K562 (cell line): Measurements from ENCODE around the gene MAP3K13.

Experiments
- ATF1 ChIP-seq, 2 experiments: fragments of 450-650 bp in 1 of 2; IDR thresholded peaks; 2 replicates each; pipeline ENCODE4 v1.6.1; 2016; ENCODE audit warnings: missing compliant biosample characterization in 1 of 2, missing genetic modification characterization in 1 of 2
- BRCA1 ChIP-seq, 2 experiments: fragments of 450-650 bp in 1 of 2; sonication (generic) in 1 of 2; formaldehyde crosslinking in 1 of 2; IDR thresholded peaks; 2 replicates each; pipeline versions ENCODE4 v1.5.0 to v1.6.1; 2017 to 2020; ENCODE audit warnings: mild to moderate bottlenecking in 1 of 2, missing genetic modification reagents in 1 of 2
- CBFB ChIP-seq: sonication (generic); formaldehyde crosslinking; IDR thresholded peaks from 2 replicates; pipeline ENCODE4 v1.4.0; 2020; ENCODE audit warnings: mild to moderate bottlenecking, missing genetic modification reagents
- CBX8 ChIP-seq: fragments of 200-600 bp; sonication (generic); IDR thresholded peaks from 2 replicates; pipeline ENCODE4 v1.6.1; 2012; ENCODE audit warnings: borderline replicate concordance, mixed run types, low read depth, mild to moderate bottlenecking, moderate library complexity, mixed read lengths, low read length, control low read depth, inconsistent platforms; ENCODE audit not compliant: poor library complexity, severe bottlenecking; ENCODE audit errors: extremely low read depth
- CHD2 ChIP-seq: IDR thresholded peaks from 2 replicates; pipeline ENCODE4 v1.6.1; 2011; ENCODE audit warnings: low read depth, low read length
- CSDE1 ChIP-seq, 2 experiments: fragments of 450-650 bp; IDR thresholded peaks; 2 replicates each; pipeline ENCODE4 v1.6.1; 2016; ENCODE audit warnings: mild to moderate bottlenecking in 1 of 2
- FOSL1 ChIP-seq: fragments of 200-800 bp; sonication (Bioruptor generic); conservative IDR thresholded peaks from 2 replicates; pipeline ENCODE4 v1.6.1; 2016; ENCODE audit warnings: missing genetic modification characterization, missing compliant biosample characterization
- NRF1 ChIP-seq, 2 experiments: fragments of 450-650 bp; IDR thresholded peaks in 1 of 2; conservative IDR thresholded peaks in 1 of 2; 2 replicates each; pipeline ENCODE4 v1.6.1; 2014; ENCODE audit warnings: mild to moderate bottlenecking in 2 of 2
- RHOXF2B ChIP-seq: fragments of 250-450 bp; sonication (Bioruptor Pico); conservative IDR thresholded peaks from 2 replicates; pipeline ENCODE4 v1.5.1; 2021
- SIX5 ChIP-seq, 2 experiments: IDR thresholded peaks; 2 replicates each; pipeline ENCODE4 v1.6.1; 2011; ENCODE audit warnings: low read length in 2 of 2, borderline replicate concordance in 1 of 2, low read depth in 1 of 2, mild to moderate bottlenecking in 1 of 2, moderate library complexity in 1 of 2; ENCODE audit not compliant: insufficient read depth in 1 of 2
- SUPT5H ChIP-seq: fragments of 450-650 bp; IDR thresholded peaks from 2 replicates; pipeline ENCODE4 v1.6.1; 2016
- ZNF57 ChIP-seq: fragments of 450-650 bp; formaldehyde crosslinking; IDR thresholded peaks from 2 replicates; pipeline ENCODE4 v1.4.0; 2020; ENCODE audit warnings: mild to moderate bottlenecking, moderate library complexity
- TF ChIP-seq, protein P1 (sequence below), 2 experiments: fragments of 450-650 bp in 1 of 2; sonication (generic) in 1 of 2; formaldehyde crosslinking in 1 of 2; IDR thresholded peaks; 2 replicates each; pipeline versions ENCODE4 v1.7.1 to v1.9.0; 2016 to 2022; ENCODE audit warnings: inconsistent platforms in 1 of 2, mild to moderate bottlenecking in 1 of 2, missing genetic modification reagents in 1 of 2

- TF ChIP-seq SIX5 (IDR thresholded peaks at IDR 0.05; ENCODE audit: borderline replicate concordance in 1 of 2, insufficient read depth in 1 of 2, low read depth in 1 of 2, low read length in 2 of 2) (no peak), CBX8 (no peak), ATF1 (CRISPR knock-in tag; IDR thresholded peaks at IDR 0.05) (no peak), ATF1 (tag; IDR thresholded peaks at IDR 0.05) (no peak), FOSL1 (tag) (no peak; the same call in 1 of the 2 replicates), BRCA1 (IDR thresholded peaks at IDR 0.05) (no peak), BRCA1 (CRISPR knock-in tag; IDR thresholded peaks at IDR 0.05) (no peak), CBFB (CRISPR knock-in tag) (no peak), CSDE1 (IDR thresholded peaks at IDR 0.05) (no peak), CHD2 (no peak), SUPT5H (no peak), RHOXF2B (no peak), NRF1 (conservative IDR thresholded peaks at IDR 0.05 in 1 of 2, IDR thresholded peaks at IDR 0.05 in 1 of 2) (no peak), ZNF57 (CRISPR knock-in tag) (no peak)
- TF ChIP-seq, protein P1, sequence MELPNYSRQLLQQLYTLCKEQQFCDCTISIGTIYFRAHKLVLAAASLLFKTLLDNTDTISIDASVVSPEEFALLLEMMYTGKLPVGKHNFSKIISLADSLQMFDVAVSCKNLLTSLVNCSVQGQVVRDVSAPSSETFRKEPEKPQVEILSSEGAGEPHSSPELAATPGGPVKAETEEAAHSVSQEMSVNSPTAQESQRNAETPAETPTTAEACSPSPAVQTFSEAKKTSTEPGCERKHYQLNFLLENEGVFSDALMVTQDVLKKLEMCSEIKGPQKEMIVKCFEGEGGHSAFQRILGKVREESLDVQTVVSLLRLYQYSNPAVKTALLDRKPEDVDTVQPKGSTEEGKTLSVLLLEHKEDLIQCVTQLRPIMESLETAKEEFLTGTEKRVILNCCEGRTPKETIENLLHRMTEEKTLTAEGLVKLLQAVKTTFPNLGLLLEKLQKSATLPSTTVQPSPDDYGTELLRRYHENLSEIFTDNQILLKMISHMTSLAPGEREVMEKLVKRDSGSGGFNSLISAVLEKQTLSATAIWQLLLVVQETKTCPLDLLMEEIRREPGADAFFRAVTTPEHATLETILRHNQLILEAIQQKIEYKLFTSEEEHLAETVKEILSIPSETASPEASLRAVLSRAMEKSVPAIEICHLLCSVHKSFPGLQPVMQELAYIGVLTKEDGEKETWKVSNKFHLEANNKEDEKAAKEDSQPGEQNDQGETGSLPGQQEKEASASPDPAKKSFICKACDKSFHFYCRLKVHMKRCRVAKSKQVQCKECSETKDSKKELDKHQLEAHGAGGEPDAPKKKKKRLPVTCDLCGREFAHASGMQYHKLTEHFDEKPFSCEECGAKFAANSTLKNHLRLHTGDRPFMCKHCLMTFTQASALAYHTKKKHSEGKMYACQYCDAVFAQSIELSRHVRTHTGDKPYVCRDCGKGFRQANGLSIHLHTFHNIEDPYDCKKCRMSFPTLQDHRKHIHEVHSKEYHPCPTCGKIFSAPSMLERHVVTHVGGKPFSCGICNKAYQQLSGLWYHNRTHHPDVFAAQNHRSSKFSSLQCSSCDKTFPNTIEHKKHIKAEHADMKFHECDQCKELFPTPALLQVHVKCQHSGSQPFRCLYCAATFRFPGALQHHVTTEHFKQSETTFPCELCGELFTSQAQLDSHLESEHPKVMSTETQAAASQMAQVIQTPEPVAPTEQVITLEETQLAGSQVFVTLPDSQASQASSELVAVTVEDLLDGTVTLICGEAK (IDR thresholded peaks at IDR 0.05), result peak; percentile 97
- TF ChIP-seq, protein P1 (CRISPR knock-in tag; IDR thresholded peaks at IDR 0.05), result peak; percentile 88
Measured at GRCh38 chr3:185341616-185342458, 21.1 kb upstream of the MAP3K13 start.
